ENCODE results near the gene COLGALT1.

DNA sequence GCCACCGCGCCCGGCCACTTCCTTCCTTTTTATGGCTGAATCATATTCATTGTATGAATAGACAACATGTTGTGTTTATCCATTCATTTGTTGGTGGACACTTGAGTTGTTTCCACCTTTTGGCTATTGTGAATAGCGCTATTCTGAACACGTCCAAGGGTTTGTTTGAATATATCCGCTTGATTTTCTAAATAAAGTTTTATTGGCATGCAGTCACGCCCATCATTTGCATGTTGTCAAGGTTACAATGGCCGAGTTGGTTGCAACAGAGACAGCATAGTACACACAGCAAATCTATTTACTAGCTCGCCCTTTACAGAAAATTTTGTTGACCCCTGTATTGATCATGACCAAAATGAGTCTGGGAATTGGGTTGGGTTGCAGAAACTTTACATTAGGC, 43.5 kb downstream of the COLGALT1 start:
- no peak for TF ChIP-seq POLR2A (IDR thresholded peaks at IDR 0.05)
- TF ChIP-seq, protein P1, sequence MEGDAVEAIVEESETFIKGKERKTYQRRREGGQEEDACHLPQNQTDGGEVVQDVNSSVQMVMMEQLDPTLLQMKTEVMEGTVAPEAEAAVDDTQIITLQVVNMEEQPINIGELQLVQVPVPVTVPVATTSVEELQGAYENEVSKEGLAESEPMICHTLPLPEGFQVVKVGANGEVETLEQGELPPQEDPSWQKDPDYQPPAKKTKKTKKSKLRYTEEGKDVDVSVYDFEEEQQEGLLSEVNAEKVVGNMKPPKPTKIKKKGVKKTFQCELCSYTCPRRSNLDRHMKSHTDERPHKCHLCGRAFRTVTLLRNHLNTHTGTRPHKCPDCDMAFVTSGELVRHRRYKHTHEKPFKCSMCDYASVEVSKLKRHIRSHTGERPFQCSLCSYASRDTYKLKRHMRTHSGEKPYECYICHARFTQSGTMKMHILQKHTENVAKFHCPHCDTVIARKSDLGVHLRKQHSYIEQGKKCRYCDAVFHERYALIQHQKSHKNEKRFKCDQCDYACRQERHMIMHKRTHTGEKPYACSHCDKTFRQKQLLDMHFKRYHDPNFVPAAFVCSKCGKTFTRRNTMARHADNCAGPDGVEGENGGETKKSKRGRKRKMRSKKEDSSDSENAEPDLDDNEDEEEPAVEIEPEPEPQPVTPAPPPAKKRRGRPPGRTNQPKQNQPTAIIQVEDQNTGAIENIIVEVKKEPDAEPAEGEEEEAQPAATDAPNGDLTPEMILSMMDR (IDR thresholded peaks at IDR 0.05): no peak
